ENCODE measurements around the gene SCGB2A2.

The SCGB2A2 gene

GRCh38 chr11:62260261-62260953 is 9.6 kb upstream of the SCGB2A2 start:
- Histone ChIP-seq H3K27me3 (ENCODE audit: insufficient read depth, poor library complexity, severe bottlenecking) (no peaks in the 10 kb centered on the region), H3K27ac (replicated peaks) (no peak overlapping the region), H3K4me3 (replicated peaks; ENCODE audit: insufficient read depth, low read length) (no peak overlapping the region)
- TF ChIP-seq REST (IDR thresholded peaks at IDR 0.05; ENCODE audit: insufficient replicate concordance, low read depth) (no peak), CTCF (IDR thresholded peaks at IDR 0.05; ENCODE audit: insufficient read depth, low read length) (no peak), SPI1 (IDR thresholded peaks at IDR 0.05; ENCODE audit: borderline replicate concordance, low read depth) (no peak), GABPA (IDR thresholded peaks at IDR 0.05; ENCODE audit: low read depth) (no peak)
- no peak for DNase-seq (ENCODE audit: low read depth in 1 of 2, low spot score in 1 of 2)

GRCh38 chr11:62264004-62264403 is 6.0 kb upstream of the SCGB2A2 start:
- H3K27me3 ChIP-seq (ENCODE audit: insufficient read depth, poor library complexity, severe bottlenecking): peaks cover 5% of the 10 kb centered on the region
- TF ChIP-seq POLR2AphosphoS5 (IDR thresholded peaks at IDR 0.05; ENCODE audit: low read depth): no peak
- no peak for TF ChIP-seq SPI1 (IDR thresholded peaks at IDR 0.05; ENCODE audit: borderline replicate concordance, low read depth)
- TF ChIP-seq CTCF (IDR thresholded peaks at IDR 0.05; ENCODE audit: insufficient read depth, low read length): no peak
- no peak overlapping the region for H3K4me3 ChIP-seq (replicated peaks; ENCODE audit: insufficient read depth, low read length)
- H3K27ac ChIP-seq (replicated peaks): no peak overlapping the region
- no peak for DNase-seq (ENCODE audit: low read depth in 1 of 2, low spot score in 1 of 2)

- DNase-seq (ENCODE audit: low read depth in 1 of 2, low spot score in 1 of 2): no peak
- TF ChIP-seq GABPA (IDR thresholded peaks at IDR 0.05; ENCODE audit: low read depth): no peak
- no peak for TF ChIP-seq POLR2AphosphoS5 (IDR thresholded peaks at IDR 0.05; ENCODE audit: low read depth)
- no peak for TF ChIP-seq CTCF (IDR thresholded peaks at IDR 0.05; ENCODE audit: insufficient read depth, low read length)
- TF ChIP-seq REST (IDR thresholded peaks at IDR 0.05; ENCODE audit: insufficient replicate concordance, low read depth): no peak
- TF ChIP-seq SPI1 (IDR thresholded peaks at IDR 0.05; ENCODE audit: borderline replicate concordance, low read depth): no peak
- no peak overlapping the region for H3K27ac ChIP-seq (replicated peaks)
- peaks cover 8% of the 10 kb centered on the region for H3K27me3 ChIP-seq (ENCODE audit: insufficient read depth, poor library complexity, severe bottlenecking)
- no peak overlapping the region for H3K4me3 ChIP-seq (replicated peaks; ENCODE audit: insufficient read depth, low read length)
These were observed 3.4 kb upstream of the SCGB2A2 start for GRCh38 chr11:62266558-62266957.

- TF ChIP-seq SPI1 (IDR thresholded peaks at IDR 0.05; ENCODE audit: borderline replicate concordance, low read depth) (no peak), REST (IDR thresholded peaks at IDR 0.05; ENCODE audit: insufficient replicate concordance, low read depth) (no peak), CTCF (IDR thresholded peaks at IDR 0.05; ENCODE audit: insufficient read depth, low read length) (no peak), POLR2AphosphoS5 (IDR thresholded peaks at IDR 0.05; ENCODE audit: low read depth) (no peak), GABPA (IDR thresholded peaks at IDR 0.05; ENCODE audit: low read depth) (no peak)
- peaks cover 8% of the 10 kb centered on the region for H3K27me3 ChIP-seq (ENCODE audit: insufficient read depth, poor library complexity, severe bottlenecking)
- no peak overlapping the region for H3K4me3 ChIP-seq (replicated peaks; ENCODE audit: insufficient read depth, low read length)
- no peak for DNase-seq (ENCODE audit: low read depth in 1 of 2, low spot score in 1 of 2)
- H3K27ac ChIP-seq (replicated peaks): no peak overlapping the region
These were observed 2.9 kb upstream of the SCGB2A2 start for GRCh38 chr11:62267050-62267449.

All from HL-60 (cell line).